HepG2 (cell line): ENCODE results near the gene ALKBH2. TPM values are rescaled to one million over a fixed set of nuclear protein-coding genes. Genes with fewer than 3 reads are reported as not detected.

ENCODE experiments used
- CEBPG ChIP-seq: IDR thresholded peaks from 2 replicates; pipeline ENCODE4 v1.6.1; 2016
- FOXC1 ChIP-seq: sonication (generic); formaldehyde crosslinking; IDR thresholded peaks from 2 replicates; pipeline ENCODE4 v1.8.0; 2022; ENCODE audit warnings: mild to moderate bottlenecking, missing genetic modification reagents, borderline replicate concordance
- GPN1 ChIP-seq: sonication (generic); formaldehyde crosslinking; IDR thresholded peaks from 2 replicates; pipeline ENCODE4 v1.5.1; 2020; ENCODE audit warnings: missing genetic modification reagents, borderline replicate concordance
- HES4 ChIP-seq: sonication (generic); formaldehyde crosslinking; IDR thresholded peaks from 2 replicates; pipeline ENCODE4 v1.9.0; 2021; ENCODE audit warnings: mild to moderate bottlenecking, missing genetic modification reagents, borderline replicate concordance
- PHF20 ChIP-seq: sonication (generic); formaldehyde crosslinking; IDR thresholded peaks from 2 replicates; pipeline ENCODE4 v1.5.0; 2020; ENCODE audit warnings: mild to moderate bottlenecking, missing genetic modification reagents
- PPARG ChIP-seq: conservative IDR thresholded peaks from 2 replicates; pipeline ENCODE4 v1.6.1; 2016; ENCODE audit warnings: missing biosample characterization, missing genetic modification reagents
- RAD21 ChIP-seq: fragments of 450-650 bp; formaldehyde crosslinking; IDR thresholded peaks from 2 replicates; pipeline ENCODE4 v1.5.0; 2020; ENCODE audit warnings: mild to moderate bottlenecking
- SP4 ChIP-seq: sonication (generic); formaldehyde crosslinking; IDR thresholded peaks from 2 replicates; pipeline ENCODE4 v1.8.1; 2023; ENCODE audit warnings: mild to moderate bottlenecking, missing genetic modification reagents
- ZNF138 ChIP-seq: sonication (generic); formaldehyde crosslinking; IDR thresholded peaks from 2 replicates; pipeline ENCODE4 v1.5.0; 2020; ENCODE audit warnings: mild to moderate bottlenecking, low read depth, missing genetic modification reagents
- ZNF142 ChIP-seq: sonication (generic); formaldehyde crosslinking; IDR thresholded peaks from 2 replicates; pipeline ENCODE4 v1.4.0; 2020; ENCODE audit warnings: missing genetic modification reagents
- ZNF441 ChIP-seq: sonication (generic); formaldehyde crosslinking; IDR thresholded peaks from 2 replicates; pipeline ENCODE4 v1.7.0; 2021; ENCODE audit warnings: missing genetic modification reagents, borderline replicate concordance
- polyA plus RNA-seq, 8 experiments: library from polyadenylated mRNA; depleted of rRNA in 3 of 8; stranded (reverse) in 7 of 8; unstranded in 1 of 8; fragments of >200 nt; fragmentation: Illumina TruSeq in 4 of 8; extraction: Trizol in 4 of 8; gene quantifications; 2 replicates each; pipeline versions ENCODE4 v1.2.1 to v1.2.3, GENCODE V29; 2011 to 2016; ENCODE audit warnings: low read depth in 4 of 8, missing spikeins in 1 of 8, mixed read lengths in 1 of 8; ENCODE audit not compliant: insufficient read depth in 1 of 8
- total RNA-seq, 5 experiments: library from RNA; depleted of rRNA; stranded (reverse); fragments of >200 nt; fragmentation: Illumina TruSeq; extraction: Trizol; gene quantifications; 2 replicates each; pipeline ENCODE4 v1.2.3, GENCODE V29; 2016; ENCODE audit warnings: low read depth in 1 of 5
- TF ChIP-seq, protein P1 (sequence below): sonication (generic); formaldehyde crosslinking; IDR thresholded peaks from 2 replicates; pipeline ENCODE4 v1.5.1; 2020; ENCODE audit warnings: missing genetic modification reagents, mild to moderate bottlenecking, borderline replicate concordance
- TF ChIP-seq, protein P2 (sequence below): sonication (generic); formaldehyde crosslinking; IDR thresholded peaks from 2 replicates; pipeline ENCODE4 v1.8.0; 2022; ENCODE audit warnings: mild to moderate bottlenecking, missing genetic modification reagents, borderline replicate concordance
- TF ChIP-seq, protein P3 (sequence below): sonication (generic); formaldehyde crosslinking; IDR thresholded peaks from 2 replicates; pipeline ENCODE4 v1.4.0; 2020; ENCODE audit warnings: missing genetic modification reagents
- TF ChIP-seq, protein P4 (sequence below): sonication (generic); formaldehyde crosslinking; IDR thresholded peaks from 2 replicates; pipeline ENCODE4 v1.4.0; 2020; ENCODE audit warnings: missing genetic modification reagents, borderline replicate concordance

ALKBH2 gene
- total and polyA plus RNA-seq, 2 of the 13 experiments (the other 11 are each of a cell fraction or from before 2014, with no cell fraction given) = 21.0 to 40.5 TPM

GRCh38 chr12:109052414-109053323 lies 40.6 kb downstream of the ALKBH2 start, which contains the start of gene USP30 (continued):
- TF ChIP-seq, protein P1, sequence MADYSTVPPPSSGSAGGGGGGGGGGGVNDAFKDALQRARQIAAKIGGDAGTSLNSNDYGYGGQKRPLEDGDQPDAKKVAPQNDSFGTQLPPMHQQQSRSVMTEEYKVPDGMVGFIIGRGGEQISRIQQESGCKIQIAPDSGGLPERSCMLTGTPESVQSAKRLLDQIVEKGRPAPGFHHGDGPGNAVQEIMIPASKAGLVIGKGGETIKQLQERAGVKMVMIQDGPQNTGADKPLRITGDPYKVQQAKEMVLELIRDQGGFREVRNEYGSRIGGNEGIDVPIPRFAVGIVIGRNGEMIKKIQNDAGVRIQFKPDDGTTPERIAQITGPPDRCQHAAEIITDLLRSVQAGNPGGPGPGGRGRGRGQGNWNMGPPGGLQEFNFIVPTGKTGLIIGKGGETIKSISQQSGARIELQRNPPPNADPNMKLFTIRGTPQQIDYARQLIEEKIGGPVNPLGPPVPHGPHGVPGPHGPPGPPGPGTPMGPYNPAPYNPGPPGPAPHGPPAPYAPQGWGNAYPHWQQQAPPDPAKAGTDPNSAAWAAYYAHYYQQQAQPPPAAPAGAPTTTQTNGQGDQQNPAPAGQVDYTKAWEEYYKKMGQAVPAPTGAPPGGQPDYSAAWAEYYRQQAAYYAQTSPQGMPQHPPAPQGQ (CRISPR knock-in tag) = no peak
- TF ChIP-seq ZNF441 (CRISPR knock-in tag) (peak; percentile 31; the same call in 1 of the 2 replicates), FOXC1 (CRISPR knock-in tag) (peak; percentile 71), SP4 (peak; percentile 79), PPARG (peak; percentile 52; the same call in 1 of the 2 replicates), HES4 (no peak; the same call in 1 of the 2 replicates), ZNF142 (CRISPR knock-in tag) (peak; percentile 51; the same call in 1 of the 2 replicates), GPN1 (no peak), CEBPG (CRISPR knock-in tag) (peak; percentile 63), ZNF138 (CRISPR knock-in tag) (no peak), RAD21 (CRISPR knock-in tag) (peak; percentile 66), PHF20 (CRISPR knock-in tag) (peak; percentile 98)
- TF ChIP-seq, protein P2, sequence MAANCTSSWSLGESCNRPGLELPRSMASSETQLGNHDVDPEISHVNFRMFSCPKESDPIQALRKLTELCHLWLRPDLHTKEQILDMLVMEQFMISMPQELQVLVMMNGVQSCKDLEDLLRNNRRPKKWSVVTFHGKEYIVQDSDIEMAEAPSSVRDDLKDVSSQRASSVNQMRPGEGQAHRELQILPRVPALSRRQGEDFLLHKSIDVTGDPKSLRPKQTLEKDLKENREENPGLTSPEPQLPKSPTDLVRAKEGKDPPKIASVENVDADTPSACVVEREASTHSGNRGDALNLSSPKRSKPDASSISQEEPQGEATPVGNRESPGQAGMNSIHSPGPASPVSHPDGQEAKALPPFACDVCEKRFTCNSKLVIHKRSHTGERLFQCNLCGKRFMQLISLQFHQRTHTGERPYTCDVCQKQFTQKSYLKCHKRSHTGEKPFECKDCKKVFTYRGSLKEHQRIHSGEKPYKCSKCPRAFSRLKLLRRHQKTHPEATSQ (CRISPR knock-in tag) = no peak
- TF ChIP-seq, protein P3, sequence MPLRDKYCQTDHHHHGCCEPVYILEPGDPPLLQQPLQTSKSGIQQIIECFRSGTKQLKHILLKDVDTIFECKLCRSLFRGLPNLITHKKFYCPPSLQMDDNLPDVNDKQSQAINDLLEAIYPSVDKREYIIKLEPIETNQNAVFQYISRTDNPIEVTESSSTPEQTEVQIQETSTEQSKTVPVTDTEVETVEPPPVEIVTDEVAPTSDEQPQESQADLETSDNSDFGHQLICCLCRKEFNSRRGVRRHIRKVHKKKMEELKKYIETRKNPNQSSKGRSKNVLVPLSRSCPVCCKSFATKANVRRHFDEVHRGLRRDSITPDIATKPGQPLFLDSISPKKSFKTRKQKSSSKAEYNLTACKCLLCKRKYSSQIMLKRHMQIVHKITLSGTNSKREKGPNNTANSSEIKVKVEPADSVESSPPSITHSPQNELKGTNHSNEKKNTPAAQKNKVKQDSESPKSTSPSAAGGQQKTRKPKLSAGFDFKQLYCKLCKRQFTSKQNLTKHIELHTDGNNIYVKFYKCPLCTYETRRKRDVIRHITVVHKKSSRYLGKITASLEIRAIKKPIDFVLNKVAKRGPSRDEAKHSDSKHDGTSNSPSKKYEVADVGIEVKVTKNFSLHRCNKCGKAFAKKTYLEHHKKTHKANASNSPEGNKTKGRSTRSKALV (CRISPR knock-in tag) = no peak
- TF ChIP-seq, protein P4, sequence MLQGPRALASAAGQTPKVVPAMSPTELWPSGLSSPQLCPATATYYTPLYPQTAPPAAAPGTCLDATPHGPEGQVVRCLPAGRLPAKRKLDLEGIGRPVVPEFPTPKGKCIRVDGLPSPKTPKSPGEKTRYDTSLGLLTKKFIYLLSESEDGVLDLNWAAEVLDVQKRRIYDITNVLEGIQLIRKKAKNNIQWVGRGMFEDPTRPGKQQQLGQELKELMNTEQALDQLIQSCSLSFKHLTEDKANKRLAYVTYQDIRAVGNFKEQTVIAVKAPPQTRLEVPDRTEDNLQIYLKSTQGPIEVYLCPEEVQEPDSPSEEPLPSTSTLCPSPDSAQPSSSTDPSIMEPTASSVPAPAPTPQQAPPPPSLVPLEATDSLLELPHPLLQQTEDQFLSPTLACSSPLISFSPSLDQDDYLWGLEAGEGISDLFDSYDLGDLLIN (CRISPR knock-in tag) = peak; percentile 63; the same call in 1 of the 2 replicates
